ENCODE data around the gene JAKMIP3.

DNA sequence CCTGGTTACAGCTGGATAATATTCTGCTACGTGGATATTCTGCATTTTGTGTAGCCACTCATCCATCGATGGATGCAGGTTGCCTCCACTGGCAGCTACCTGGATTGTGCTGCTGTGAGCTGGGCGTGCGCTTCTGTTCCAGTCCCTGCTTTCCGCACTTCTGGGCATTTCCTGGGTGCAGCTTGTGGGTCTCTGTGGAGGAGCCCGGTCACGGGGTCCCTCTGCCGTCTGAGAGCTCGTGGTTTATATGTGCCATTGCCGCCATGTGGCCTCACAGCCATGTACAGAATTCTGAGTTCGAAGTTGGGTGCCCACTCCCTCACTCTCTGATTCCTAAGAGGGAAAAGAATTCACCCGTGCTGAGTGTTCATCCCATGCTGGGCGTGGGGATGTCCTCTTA lies 38.3 kb downstream of the JAKMIP3 start:
- TF ChIP-seq TAF1 (IDR thresholded peaks at IDR 0.05; ENCODE audit: borderline replicate concordance, insufficient read depth, low read length) (no peak), POLR2AphosphoS5 (IDR thresholded peaks at IDR 0.05; ENCODE audit: low read depth, low read length) (no peak), SIN3A (IDR thresholded peaks at IDR 0.05; ENCODE audit: borderline replicate concordance, insufficient read depth, low read length) (no peak)
